HepG2 (cell line): ENCODE results near the gene TBL2. TPM values are rescaled to one million over a fixed set of nuclear protein-coding genes. Genes with fewer than 3 reads are reported as not detected.

Experiments
- ATRX ChIP-seq: sonication (generic); formaldehyde crosslinking; IDR thresholded peaks from 2 replicates; pipeline ENCODE4 v1.4.0; 2020; ENCODE audit warnings: missing genetic modification reagents, borderline replicate concordance
- ETV5 ChIP-seq: IDR thresholded peaks from 2 replicates; pipeline ENCODE4 v1.6.1; 2018; ENCODE audit warnings: missing biosample characterization, missing genetic modification reagents, inconsistent platforms, borderline replicate concordance
- HNF4G ChIP-seq, 2 experiments: sonication (generic) in 1 of 2; formaldehyde crosslinking in 1 of 2; IDR thresholded peaks; 2 replicates each; pipeline versions ENCODE4 v1.4.0 to v1.6.1; 2011 to 2020; ENCODE audit warnings: borderline replicate concordance in 2 of 2, low read depth in 2 of 2, mild to moderate bottlenecking in 2 of 2, low read length in 1 of 2, missing genetic modification reagents in 1 of 2, moderate library complexity in 1 of 2
- KLF11 ChIP-seq: IDR thresholded peaks from 2 replicates; pipeline ENCODE4 v1.6.1; 2016; ENCODE audit warnings: missing compliant biosample characterization
- RARA ChIP-seq: IDR thresholded peaks from 2 replicates; pipeline ENCODE4 v1.6.1; 2016; ENCODE audit warnings: missing genetic modification reagents, missing compliant biosample characterization
- TEAD2 ChIP-seq: sonication (generic); formaldehyde crosslinking; IDR thresholded peaks from 2 replicates; pipeline ENCODE4 v1.9.0; 2021; ENCODE audit warnings: missing genetic modification reagents
- ZBTB39 ChIP-seq: sonication (generic); formaldehyde crosslinking; IDR thresholded peaks from 2 replicates; pipeline ENCODE4 v1.5.0; 2020; ENCODE audit warnings: missing genetic modification reagents
- ZFAT ChIP-seq: sonication (generic); formaldehyde crosslinking; conservative IDR thresholded peaks from 2 replicates; pipeline ENCODE4 v1.8.1; 2023; ENCODE audit warnings: missing genetic modification reagents, inconsistent platforms
- ZHX1 ChIP-seq: sonication (generic); formaldehyde crosslinking; IDR thresholded peaks from 2 replicates; pipeline ENCODE4 v1.8.1; 2022; ENCODE audit warnings: low read depth, mild to moderate bottlenecking, missing genetic modification reagents
- ZNF263 ChIP-seq: sonication (generic); formaldehyde crosslinking; IDR thresholded peaks from 2 replicates; pipeline ENCODE4 v1.4.0; 2020; ENCODE audit warnings: missing genetic modification reagents
- ZNF616 ChIP-seq: sonication (generic); formaldehyde crosslinking; IDR thresholded peaks from 2 replicates; pipeline ENCODE4 v1.5.0; 2020; ENCODE audit warnings: low read depth, mild to moderate bottlenecking, missing genetic modification reagents
- ZNF709 ChIP-seq: sonication (generic); formaldehyde crosslinking; IDR thresholded peaks from 2 replicates; pipeline ENCODE4 v1.5.0; 2020; ENCODE audit warnings: mild to moderate bottlenecking, missing genetic modification reagents
- polyA plus RNA-seq, 8 experiments: library from polyadenylated mRNA; depleted of rRNA in 3 of 8; stranded (reverse) in 7 of 8; unstranded in 1 of 8; fragments of >200 nt; fragmentation: Illumina TruSeq in 4 of 8; extraction: Trizol in 4 of 8; gene quantifications; 2 replicates each; pipeline versions ENCODE4 v1.2.1 to v1.2.3, GENCODE V29; 2011 to 2016; ENCODE audit warnings: low read depth in 4 of 8, missing spikeins in 1 of 8, mixed read lengths in 1 of 8; ENCODE audit not compliant: insufficient read depth in 1 of 8
- total RNA-seq, 5 experiments: library from RNA; depleted of rRNA; stranded (reverse); fragments of >200 nt; fragmentation: Illumina TruSeq; extraction: Trizol; gene quantifications; 2 replicates each; pipeline ENCODE4 v1.2.3, GENCODE V29; 2016; ENCODE audit warnings: low read depth in 1 of 5
- TF ChIP-seq, protein P1 (sequence below): sonication (generic); formaldehyde crosslinking; conservative IDR thresholded peaks from 2 replicates; pipeline ENCODE4 v1.4.0; 2020; ENCODE audit warnings: missing genetic modification reagents
- TF ChIP-seq, protein P2 (sequence below): sonication (generic); formaldehyde crosslinking; IDR thresholded peaks from 2 replicates; pipeline ENCODE4 v1.8.1; 2023; ENCODE audit warnings: mild to moderate bottlenecking, missing genetic modification reagents
- TF ChIP-seq, protein P3 (sequence below): fragments of 450-650 bp; IDR thresholded peaks from 2 replicates; pipeline ENCODE4 v1.6.1; 2017; ENCODE audit warnings: mild to moderate bottlenecking

TBL2 gene
- total and polyA plus RNA-seq, 2 of the 13 experiments (the other 11 are each of a cell fraction or from before 2014, with no cell fraction given), result 43.4 to 47.2 TPM

DNA sequence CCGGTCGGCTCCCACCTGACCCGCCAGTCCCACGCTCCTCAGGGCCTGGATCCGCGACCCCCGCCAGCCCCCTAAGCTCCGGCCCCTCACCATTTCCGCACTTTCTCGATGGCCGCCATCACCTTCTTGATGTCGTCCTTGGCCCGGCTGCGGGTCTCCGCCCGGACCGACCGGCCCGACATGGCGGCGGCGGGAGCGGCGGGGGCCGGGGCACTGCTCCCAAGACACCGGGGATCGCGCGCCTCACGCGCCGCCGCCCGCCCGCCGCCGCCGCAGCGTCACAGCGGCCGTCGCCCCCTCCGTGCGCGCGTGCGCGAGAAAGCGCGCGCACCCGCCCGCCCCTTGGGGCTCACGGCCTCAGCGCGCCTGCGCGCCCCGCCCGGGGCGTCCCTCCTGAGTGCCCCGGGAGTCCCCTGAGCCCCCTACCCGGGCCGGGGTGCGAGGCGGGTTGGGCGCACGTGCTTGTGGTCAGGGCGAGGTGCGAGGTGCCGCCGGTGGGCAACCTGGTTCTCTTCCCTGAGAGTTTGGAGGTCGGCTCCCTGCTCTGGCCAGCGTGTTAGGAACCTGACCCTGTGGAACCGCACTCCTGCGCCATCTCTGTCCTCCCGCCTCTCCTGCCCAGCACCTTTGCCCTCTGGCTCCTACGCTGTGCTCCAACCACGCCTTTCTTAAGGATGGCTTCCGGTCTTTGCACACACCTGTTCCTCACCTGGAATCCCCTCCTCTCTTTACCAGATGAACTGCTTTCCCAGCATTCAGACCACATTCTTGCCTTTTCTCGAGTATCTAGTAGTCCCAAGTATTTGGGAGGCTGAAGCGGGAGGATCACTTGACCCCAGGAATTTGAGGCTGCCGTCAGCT, 20.8 kb downstream of the TBL2 start, which contains the start of gene BCL7B (continued):
- TF ChIP-seq ZFAT (peak; percentile 89), ZNF263 (peak; percentile 86), ATRX (CRISPR knock-in tag) (no peak), TEAD2 (CRISPR knock-in tag) (peak; percentile 96), ZNF709 (peak; percentile 98), ZNF616 (peak; percentile 72; the same call in 1 of the 2 replicates), ZBTB39 (0 out of 2 replicates have a peak, but pooled peaks have one; percentile 72), KLF11 (CRISPR knock-in tag) (no peak), ZHX1 (peak; percentile 64; the same call in 1 of the 2 replicates), ETV5 (CRISPR knock-in tag) (peak; percentile 63), HNF4G (IDR thresholded peaks at IDR 0.05; ENCODE audit: borderline replicate concordance, low read depth, low read length) (peak; percentile 34; the same call in 1 of the 2 replicates), HNF4G (CRISPR knock-in tag; IDR thresholded peaks at IDR 0.05; ENCODE audit: borderline replicate concordance, low read depth) (no peak; the same call in 1 of the 2 replicates), RARA (CRISPR knock-in tag) (0 out of 2 replicates have a peak, but pooled peaks have one; percentile 24)
- TF ChIP-seq, protein P1, sequence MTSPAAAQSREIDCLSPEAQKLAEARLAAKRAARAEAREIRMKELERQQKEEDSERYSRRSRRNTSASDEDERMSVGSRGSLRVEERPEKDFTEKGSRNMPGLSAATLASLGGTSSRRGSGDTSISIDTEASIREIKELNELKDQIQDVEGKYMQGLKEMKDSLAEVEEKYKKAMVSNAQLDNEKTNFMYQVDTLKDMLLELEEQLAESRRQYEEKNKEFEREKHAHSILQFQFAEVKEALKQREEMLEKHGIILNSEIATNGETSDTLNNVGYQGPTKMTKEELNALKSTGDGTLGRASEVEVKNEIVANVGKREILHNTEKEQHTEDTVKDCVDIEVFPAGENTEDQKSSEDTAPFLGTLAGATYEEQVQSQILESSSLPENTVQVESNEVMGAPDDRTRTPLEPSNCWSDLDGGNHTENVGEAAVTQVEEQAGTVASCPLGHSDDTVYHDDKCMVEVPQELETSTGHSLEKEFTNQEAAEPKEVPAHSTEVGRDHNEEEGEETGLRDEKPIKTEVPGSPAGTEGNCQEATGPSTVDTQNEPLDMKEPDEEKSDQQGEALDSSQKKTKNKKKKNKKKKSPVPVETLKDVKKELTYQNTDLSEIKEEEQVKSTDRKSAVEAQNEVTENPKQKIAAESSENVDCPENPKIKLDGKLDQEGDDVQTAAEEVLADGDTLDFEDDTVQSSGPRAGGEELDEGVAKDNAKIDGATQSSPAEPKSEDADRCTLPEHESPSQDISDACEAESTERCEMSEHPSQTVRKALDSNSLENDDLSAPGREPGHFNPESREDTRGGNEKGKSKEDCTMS (CRISPR knock-in tag), result 0 out of 2 replicates have a peak, but pooled peaks have one; percentile 16
- TF ChIP-seq, protein P2, sequence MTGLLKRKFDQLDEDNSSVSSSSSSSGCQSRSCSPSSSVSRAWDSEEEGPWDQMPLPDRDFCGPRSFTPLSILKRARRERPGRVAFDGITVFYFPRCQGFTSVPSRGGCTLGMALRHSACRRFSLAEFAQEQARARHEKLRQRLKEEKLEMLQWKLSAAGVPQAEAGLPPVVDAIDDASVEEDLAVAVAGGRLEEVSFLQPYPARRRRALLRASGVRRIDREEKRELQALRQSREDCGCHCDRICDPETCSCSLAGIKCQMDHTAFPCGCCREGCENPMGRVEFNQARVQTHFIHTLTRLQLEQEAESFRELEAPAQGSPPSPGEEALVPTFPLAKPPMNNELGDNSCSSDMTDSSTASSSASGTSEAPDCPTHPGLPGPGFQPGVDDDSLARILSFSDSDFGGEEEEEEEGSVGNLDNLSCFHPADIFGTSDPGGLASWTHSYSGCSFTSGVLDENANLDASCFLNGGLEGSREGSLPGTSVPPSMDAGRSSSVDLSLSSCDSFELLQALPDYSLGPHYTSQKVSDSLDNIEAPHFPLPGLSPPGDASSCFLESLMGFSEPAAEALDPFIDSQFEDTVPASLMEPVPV (CRISPR knock-in tag), result no peak; the same call in 1 of the 2 replicates
- TF ChIP-seq, protein P3, sequence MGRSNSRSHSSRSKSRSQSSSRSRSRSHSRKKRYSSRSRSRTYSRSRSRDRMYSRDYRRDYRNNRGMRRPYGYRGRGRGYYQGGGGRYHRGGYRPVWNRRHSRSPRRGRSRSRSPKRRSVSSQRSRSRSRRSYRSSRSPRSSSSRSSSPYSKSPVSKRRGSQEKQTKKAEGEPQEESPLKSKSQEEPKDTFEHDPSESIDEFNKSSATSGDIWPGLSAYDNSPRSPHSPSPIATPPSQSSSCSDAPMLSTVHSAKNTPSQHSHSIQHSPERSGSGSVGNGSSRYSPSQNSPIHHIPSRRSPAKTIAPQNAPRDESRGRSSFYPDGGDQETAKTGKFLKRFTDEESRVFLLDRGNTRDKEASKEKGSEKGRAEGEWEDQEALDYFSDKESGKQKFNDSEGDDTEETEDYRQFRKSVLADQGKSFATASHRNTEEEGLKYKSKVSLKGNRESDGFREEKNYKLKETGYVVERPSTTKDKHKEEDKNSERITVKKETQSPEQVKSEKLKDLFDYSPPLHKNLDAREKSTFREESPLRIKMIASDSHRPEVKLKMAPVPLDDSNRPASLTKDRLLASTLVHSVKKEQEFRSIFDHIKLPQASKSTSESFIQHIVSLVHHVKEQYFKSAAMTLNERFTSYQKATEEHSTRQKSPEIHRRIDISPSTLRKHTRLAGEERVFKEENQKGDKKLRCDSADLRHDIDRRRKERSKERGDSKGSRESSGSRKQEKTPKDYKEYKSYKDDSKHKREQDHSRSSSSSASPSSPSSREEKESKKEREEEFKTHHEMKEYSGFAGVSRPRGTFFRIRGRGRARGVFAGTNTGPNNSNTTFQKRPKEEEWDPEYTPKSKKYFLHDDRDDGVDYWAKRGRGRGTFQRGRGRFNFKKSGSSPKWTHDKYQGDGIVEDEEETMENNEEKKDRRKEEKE, result no peak
